Measurements from ENCODE around the gene SLC26A1. TPM values are rescaled to one million over a fixed set of nuclear protein-coding genes. Genes with fewer than 3 reads are reported as not detected.
A peak's percentile ranks its signal among the peaks of the same experiment; 100 is the strongest.

Gene SLC26A1
- total RNA-seq, 1 experiment from 2014 or later: 0.22 TPM

GRCh38 chr4:986879-987623 lies 6.2 kb downstream of the SLC26A1 start, which contains the start of gene IDUA:
IDUA (plus strand) TSS chr4:987044; CDS start chr4:987085, 41 bp downstream.
- peak within 1 kb of the TSS; percentile 70 for H3K9ac ChIP-seq (ENCODE audit: low read length)
- H4K20me1 ChIP-seq (ENCODE audit: insufficient read depth): no peaks in the 10 kb centered on the region
- CTCF ChIA-PET: interaction anchor here (0.7 to 1.3 kb wide), 6 partner anchors 24 to 384 kb away, joined by 3 to 7 read pairs (median 3); partner anchors contain the start of genes FGFRL1, GAK and TMEM175
- no peaks in the 10 kb centered on the region for H3K27me3 ChIP-seq (ENCODE audit: insufficient read depth, low read length)
- DNase-seq (ENCODE audit: low read depth, low spot score) (peak; percentile 61), ATAC-seq (peak; percentile 82)
- H3K9me2 ChIP-seq (ENCODE audit: insufficient read depth): no peaks in the 10 kb centered on the region
- H2AFZ ChIP-seq (ENCODE audit: low read depth, low read length, poor library complexity, severe bottlenecking): peak within 1 kb of the TSS; percentile 56
- intact Hi-C loops (cut with micrococcal nuclease): loop anchor here (2.0 to 10.0 kb wide), 3 partner anchors 14 to 382 kb away; partner anchors contain the start of gene DGKQ
- peaks cover 10 to 39% of the 10 kb centered on the region in 2 experiments for H3K4me1 ChIP-seq (ENCODE audit: control insufficient read depth in 1 of 2, insufficient read depth in 2 of 2, low read length in 2 of 2)
- H3K27ac ChIP-seq (ENCODE audit: low read depth, low read length): peak within 1 kb of the TSS; percentile 88
- H3K79me2 ChIP-seq (ENCODE audit: insufficient read depth, low read length): no peaks in the 10 kb centered on the region
- POLR2A ChIA-PET: no interaction called here
- peak within 1 kb of the TSS; percentile 96 for H3K4me2 ChIP-seq (ENCODE audit: low read length)
- no peaks in the 10 kb centered on the region for H3K9me3 ChIP-seq (ENCODE audit: control insufficient read depth in 1 of 2, insufficient read depth in 1 of 2, low read depth in 1 of 2, low read length in 2 of 2)
- RAD21 ChIA-PET (ENCODE audit: low non-redundant PET in 1 of 2, low total read pairs in 2 of 2, uncharacterized antibody in 2 of 2, unreplicated experiment in 2 of 2): interaction anchor here (0.6 to 1.0 kb wide), 4 partner anchors 24 to 244 kb away, joined by 3 to 4 read pairs (median 4); no protein-coding TSS in a partner anchor
- BruUV-seq (replicated peaks): no TSS peak
- H3K4me3 ChIP-seq (replicated peaks in 1 of 2; ENCODE audit: low read depth in 1 of 2, low read length in 2 of 2): peak within 1 kb of the TSS; percentile 67 to 71
- no peaks in the 10 kb centered on the region for H3K36me3 ChIP-seq (ENCODE audit: control insufficient read depth in 1 of 2, insufficient read depth in 2 of 2, low read length in 2 of 2)
- TF ChIP-seq CTCF (IDR thresholded peaks at IDR 0.05 in 2 of 3, conservative IDR thresholded peaks at IDR 0.05 in 1 of 3; ENCODE audit: borderline replicate concordance in 1 of 3, insufficient read depth in 1 of 3, low read depth in 2 of 3, low read length in 2 of 3): peak in 2 of 3 experiments; percentile 49 to 67; a peak in 4 of 6 replicates
- TF ChIP-seq SIN3A (IDR thresholded peaks at IDR 0.05; ENCODE audit: low read depth): no peak
- no peak for TF ChIP-seq JUND (IDR thresholded peaks at IDR 0.05)
- no peak for TF ChIP-seq REST (IDR thresholded peaks at IDR 0.05; ENCODE audit: low read depth)
- TF ChIP-seq EZH2 (IDR thresholded peaks at IDR 0.05): no peak
- TF ChIP-seq RAD21 (IDR thresholded peaks at IDR 0.05; ENCODE audit: low read depth): no peak
- no peak for TF ChIP-seq CBX3 (IDR thresholded peaks at IDR 0.05; ENCODE audit: low read depth)
- peak; percentile 8 for TF ChIP-seq TCF7L2 (IDR thresholded peaks at IDR 0.05; ENCODE audit: borderline replicate concordance, extremely low read depth, insufficient read depth, insufficient read length)
- no peak for TF ChIP-seq YY1 (IDR thresholded peaks at IDR 0.05; ENCODE audit: extremely low read depth, insufficient replicate concordance, low read depth, low read length)
- TF ChIP-seq POLR2A (IDR thresholded peaks at IDR 0.05; ENCODE audit: borderline replicate concordance, extremely low read depth, insufficient read depth, insufficient read length): peak; percentile 54
- peak; percentile 72; the same call in 1 of the 2 replicates for TF ChIP-seq ZFX (IDR thresholded peaks at IDR 0.05)
- TF ChIP-seq EGR1 (IDR thresholded peaks at IDR 0.05; ENCODE audit: low read depth): no peak
- TF ChIP-seq SRF (IDR thresholded peaks at IDR 0.05; ENCODE audit: low read depth): no peak
- no peak for TF ChIP-seq ZNF274 (IDR thresholded peaks at IDR 0.05; ENCODE audit: low read depth, low read length)
- no peak for TF ChIP-seq FOSL1 (IDR thresholded peaks at IDR 0.05; ENCODE audit: low read depth)
- TF ChIP-seq POLR2AphosphoS5 (IDR thresholded peaks at IDR 0.05; ENCODE audit: low read depth, low read length): peak; percentile 83
- TF ChIP-seq CEBPB (IDR thresholded peaks at IDR 0.05; ENCODE audit: low read depth): no peak
- TF ChIP-seq SP1 (IDR thresholded peaks at IDR 0.05; ENCODE audit: low read depth): no peak
- TF ChIP-seq ELF1 (IDR thresholded peaks at IDR 0.05; ENCODE audit: borderline replicate concordance, low read depth): no peak
- no peak for TF ChIP-seq EZH2phosphoT487 (IDR thresholded peaks at IDR 0.05; ENCODE audit: borderline replicate concordance)
- TF ChIP-seq MAX (IDR thresholded peaks at IDR 0.05): no peak
- no peak for TF ChIP-seq ATF3 (IDR thresholded peaks at IDR 0.05)
